ENCODE results near the gene SULT4A1.

GRCh38 chr22:43897751-43898261 lies 35.5 kb upstream of the SULT4A1 start:
- TF ChIP-seq SUZ12 (IDR thresholded peaks at IDR 0.05) (no peak), FOXK2 (IDR thresholded peaks at IDR 0.05) (no peak), BHLHE40 (IDR thresholded peaks at IDR 0.05; ENCODE audit: borderline replicate concordance) (no peak)

Data from HEK293T (cell line).